GM23248 (cell line): ENCODE data around the gene TOM1. TPM values are rescaled to one million over a fixed set of nuclear protein-coding genes. Genes with fewer than 3 reads are reported as not detected.
A peak's percentile ranks its signal among the peaks of the same experiment; 100 is the strongest.

Source experiments
- DNase-seq: peaks from one replicate; pipeline ENCODE4 v3.0.0-alpha.2; 2015
- H2AFZ ChIP-seq: fragments of 200-600 bp; sonication (generic); 2 replicates; pipeline ENCODE4 v1.6.1; 2016; ENCODE audit warnings: antibody characterized with exemption
- H3F3A ChIP-seq: fragments of 200-600 bp; sonication (generic); 2 replicates; pipeline ENCODE4 v1.6.1; 2016; ENCODE audit warnings: mild to moderate bottlenecking, antibody characterized with exemption, mixed run types; ENCODE audit not compliant: insufficient read depth
- H3K27ac ChIP-seq: fragments of 200-600 bp; sonication (generic); 2 replicates; pipeline ENCODE4 v1.5.1; 2016; ENCODE audit warnings: mild to moderate bottlenecking
- H3K27me3 ChIP-seq: fragments of 200-600 bp; sonication (generic); replicated peaks from 2 replicates; pipeline ENCODE4 v1.6.1; 2016; ENCODE audit warnings: mild to moderate bottlenecking; ENCODE audit not compliant: insufficient read depth
- H3K36me3 ChIP-seq: fragments of 200-600 bp; sonication (generic); 2 replicates; pipeline ENCODE4 v1.6.1; 2016; ENCODE audit warnings: low read depth, mild to moderate bottlenecking
- H3K4me1 ChIP-seq: fragments of 200-600 bp; sonication (generic); 2 replicates; pipeline ENCODE4 v1.6.1; 2016; ENCODE audit warnings: mild to moderate bottlenecking; ENCODE audit not compliant: insufficient read depth
- H3K4me2 ChIP-seq: fragments of 200-600 bp; sonication (generic); one replicate; pipeline ENCODE4 v1.6.1; 2016; ENCODE audit warnings: mild to moderate bottlenecking; ENCODE audit not compliant: unreplicated experiment
- H3K4me3 ChIP-seq: fragments of 200-600 bp; sonication (generic); 2 replicates; pipeline ENCODE4 v1.5.1; 2016; ENCODE audit warnings: mild to moderate bottlenecking
- H3K79me2 ChIP-seq: fragments of 200-600 bp; sonication (generic); 2 replicates; pipeline ENCODE4 v1.6.1; 2016; ENCODE audit warnings: mild to moderate bottlenecking; ENCODE audit not compliant: insufficient read depth
- H3K9ac ChIP-seq: fragments of 200-600 bp; sonication (generic); 2 replicates; pipeline ENCODE4 v1.6.1; 2016; ENCODE audit warnings: mild to moderate bottlenecking
- H3K9me2 ChIP-seq: fragments of 200-600 bp; sonication (generic); 2 replicates; pipeline ENCODE4 v1.6.1; 2016; ENCODE audit warnings: mixed run types, mild to moderate bottlenecking, moderate library complexity; ENCODE audit not compliant: insufficient read depth
- H3K9me3 ChIP-seq: fragments of 200-600 bp; sonication (generic); one replicate; pipeline ENCODE4 v1.6.1; 2017; ENCODE audit warnings: low read depth
- H4K20me1 ChIP-seq: fragments of 200-600 bp; sonication (generic); 2 replicates; pipeline ENCODE4 v1.6.0; 2016; ENCODE audit not compliant: insufficient read depth
- EZH2 ChIP-seq: fragments of 200-600 bp; sonication (generic); IDR thresholded peaks from 2 replicates; pipeline ENCODE4 v1.6.1; 2018; ENCODE audit warnings: antibody characterized with exemption, mild to moderate bottlenecking; ENCODE audit not compliant: insufficient read depth, poor library complexity, severe bottlenecking
- EZH2phosphoT487 ChIP-seq: fragments of 200-600 bp; sonication (generic); IDR thresholded peaks from 2 replicates; pipeline ENCODE4 v1.6.1; 2018; ENCODE audit warnings: antibody characterized with exemption, moderate library complexity, mild to moderate bottlenecking, low read depth; ENCODE audit not compliant: insufficient read depth
- WGBS, 2 experiments: methylation state at CpG; one replicate each; pipeline ENCODE4 v1.1.6; 2015 to 2017; ENCODE audit warnings: low lambda C conversion rate in 2 of 2, low coverage in 1 of 2; ENCODE audit errors: missing lambda C conversion rate in 2 of 2; 5-methylcytosine and 5-hydroxymethylcytosine counted together
- in situ Hi-C: fragments of 300-500 bp; cut with MboI; formaldehyde crosslinking; loops from 2 replicates; pipeline ENCODE4 v1.15.0; 2020
- polyA plus RNA-seq: library from polyadenylated mRNA; unstranded; fragments of >200 nt; fragmentation: Nextera tagmentation; extraction: Ambion mirVana; gene quantifications from 2 replicates; pipeline ENCODE4 v1.2.1, GENCODE V29; 2016
- total RNA-seq: library from RNA; depleted of rRNA; stranded (reverse); fragments of >200 nt; shearing (Covaris generic); gene quantifications from 2 replicates; pipeline ENCODE4 v1.2.3, GENCODE V29; 2014

Gene TOM1
- total and polyA plus RNA-seq, 2 experiments from 2014 or later = 61.3 to 69.7 TPM

GRCh38 chr22:35301372-35301874 is 1.7 kb downstream of the TOM1 start:
- H3F3A ChIP-seq = peaks cover 31% of the 10 kb centered on the region
- H3K79me2 ChIP-seq = peaks cover 41% of the 10 kb centered on the region
- H3K4me1 ChIP-seq = peaks cover 29% of the 10 kb centered on the region
- TF ChIP-seq EZH2phosphoT487 (no peak), EZH2 (no peak)
- H3K9ac ChIP-seq = peak overlapping the region; percentile 100
- peak overlapping the region; percentile 90 for H3K4me3 ChIP-seq
- WGBS, 2 experiments = 3% methylated on average over 17 of the region's 17 CpGs
- H2AFZ ChIP-seq = no peak overlapping the region
- H3K9me2 ChIP-seq = no peaks in the 10 kb centered on the region
- in situ Hi-C loops = no loop called here
- peak overlapping the region; percentile 100 for H3K27ac ChIP-seq
- peak overlapping the region; percentile 98 for H3K4me2 ChIP-seq
- no peaks in the 10 kb centered on the region for H3K9me3 ChIP-seq
- H3K27me3 ChIP-seq = no peaks in the 10 kb centered on the region
- no peaks in the 10 kb centered on the region; the same call in 1 of the 2 replicates for H3K36me3 ChIP-seq
- H4K20me1 ChIP-seq = no peaks in the 10 kb centered on the region
- peak; percentile 98 for DNase-seq

GRCh38 chr22:35303029-35303624 is 3.4 kb downstream of the TOM1 start:
- Histone ChIP-seq H3K4me1 (peaks cover 32% of the 10 kb centered on the region), H2AFZ (no peak overlapping the region), H3K9ac (no peak overlapping the region), H3K27me3 (no peaks in the 10 kb centered on the region), H3K4me3 (no peak overlapping the region), H3K9me3 (no peaks in the 10 kb centered on the region), H3F3A (peaks cover 27% of the 10 kb centered on the region), H3K4me2 (no peak overlapping the region), H3K79me2 (peaks cover 58% of the 10 kb centered on the region), H3K9me2 (no peaks in the 10 kb centered on the region), H3K27ac (peak overlapping the region; percentile 100), H3K36me3 (no peaks in the 10 kb centered on the region; the same call in 1 of the 2 replicates), H4K20me1 (no peaks in the 10 kb centered on the region)
- 94 to 97% methylated on average over 5 of the region's 5 CpGs for WGBS, 2 experiments
- TF ChIP-seq EZH2phosphoT487 = no peak
- no peak for TF ChIP-seq EZH2
- peak; percentile 46 for DNase-seq
- in situ Hi-C loops = no loop called here

GRCh38 chr22:35305525-35306070 is 5.9 kb downstream of the TOM1 start:
- Histone ChIP-seq H3K79me2 (peaks cover 83% of the 10 kb centered on the region), H3K36me3 (no peaks in the 10 kb centered on the region; the same call in 1 of the 2 replicates), H2AFZ (no peak overlapping the region), H3K9me2 (no peaks in the 10 kb centered on the region), H4K20me1 (no peaks in the 10 kb centered on the region), H3K9ac (no peak overlapping the region), H3K9me3 (no peaks in the 10 kb centered on the region), H3K27me3 (no peaks in the 10 kb centered on the region), H3K4me2 (no peak overlapping the region), H3F3A (peaks cover 13% of the 10 kb centered on the region), H3K4me3 (no peak overlapping the region), H3K27ac (no peak overlapping the region), H3K4me1 (peaks cover 23% of the 10 kb centered on the region)
- DNase-seq = no peak
- 84 to 89% methylated on average over 8 of the region's 8 CpGs for WGBS, 2 experiments
- TF ChIP-seq EZH2phosphoT487 = no peak
- no peak for TF ChIP-seq EZH2
- in situ Hi-C loops = no loop called here

- Histone ChIP-seq H2AFZ (no peak overlapping the region), H3K36me3 (no peaks in the 10 kb centered on the region; the same call in 1 of the 2 replicates), H3K4me1 (peaks cover 23% of the 10 kb centered on the region), H3F3A (peaks cover 17% of the 10 kb centered on the region), H3K9me2 (no peaks in the 10 kb centered on the region), H3K9me3 (no peaks in the 10 kb centered on the region), H3K27ac (peak overlapping the region; percentile 32), H3K9ac (0 out of 2 replicates have a peak overlapping the region, but pooled peaks have one; percentile 11), H3K4me3 (no peak overlapping the region), H4K20me1 (no peaks in the 10 kb centered on the region), H3K79me2 (peaks cover 92% of the 10 kb centered on the region), H3K4me2 (no peak overlapping the region), H3K27me3 (no peaks in the 10 kb centered on the region)
- 56 to 58% methylated on average over 4 of the region's 4 CpGs for WGBS, 2 experiments
- no peak for TF ChIP-seq EZH2phosphoT487
- no peak for TF ChIP-seq EZH2
- peak; percentile 36 for DNase-seq
- in situ Hi-C loops = no loop called here
Observed at GRCh38 chr22:35306350-35306967, 6.8 kb downstream of the TOM1 start.
